GM12875 (cell line): ENCODE results near the gene TCF25.

Experiments used
- H3K4me3 ChIP-seq: one replicate; pipeline ENCODE4 v1.5.1; 2011; ENCODE audit warnings: low read depth, low read length, control low read depth
- TF ChIP-seq, protein P1 (sequence below): IDR thresholded peaks from 2 replicates; pipeline ENCODE4 v1.5.1; 2011; ENCODE audit warnings: low read depth, mild to moderate bottlenecking, control low read depth, inconsistent platforms, low read length, moderate library complexity, borderline replicate concordance; ENCODE audit not compliant: insufficient read depth

TCF25 gene

DNA sequence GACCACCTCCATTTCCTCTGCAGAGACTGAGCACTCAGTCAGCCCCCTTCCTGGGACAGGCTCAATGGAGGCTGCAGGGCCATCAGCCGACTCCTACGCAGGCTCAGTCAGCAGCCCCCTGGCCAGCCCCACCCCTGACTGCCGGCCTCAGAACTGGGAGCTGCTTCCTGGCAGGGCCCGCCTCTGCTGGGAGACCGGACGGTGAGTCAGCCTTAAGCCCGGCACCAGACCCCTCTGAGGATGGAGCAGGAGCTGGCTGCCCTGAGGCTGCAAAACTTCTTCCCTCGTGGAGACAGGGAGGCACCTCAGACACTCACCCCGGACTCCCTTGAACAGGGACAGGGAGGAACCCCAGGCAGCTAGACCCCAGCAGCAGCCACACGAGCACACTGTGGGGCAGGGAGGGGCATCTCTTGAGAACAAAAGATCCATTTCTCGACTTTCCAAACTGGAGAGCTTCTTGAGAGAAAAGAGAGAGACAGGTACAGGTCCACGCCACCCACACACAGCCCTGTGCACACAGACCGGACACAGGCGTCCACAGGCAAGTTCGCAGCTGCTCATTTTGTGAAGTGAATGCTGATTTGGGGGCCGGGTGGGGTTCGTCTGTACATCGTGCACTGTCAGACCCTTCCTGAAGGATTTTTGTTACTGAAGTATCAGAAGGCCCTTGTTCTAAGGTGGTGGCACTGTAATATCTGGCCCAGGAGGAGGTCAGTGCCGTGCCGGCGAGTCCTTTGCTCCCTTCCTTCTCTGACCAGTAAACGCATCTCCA lies 48.5 kb downstream of the TCF25 start:
- no peak overlapping the region for H3K4me3 ChIP-seq
- TF ChIP-seq, protein P1, sequence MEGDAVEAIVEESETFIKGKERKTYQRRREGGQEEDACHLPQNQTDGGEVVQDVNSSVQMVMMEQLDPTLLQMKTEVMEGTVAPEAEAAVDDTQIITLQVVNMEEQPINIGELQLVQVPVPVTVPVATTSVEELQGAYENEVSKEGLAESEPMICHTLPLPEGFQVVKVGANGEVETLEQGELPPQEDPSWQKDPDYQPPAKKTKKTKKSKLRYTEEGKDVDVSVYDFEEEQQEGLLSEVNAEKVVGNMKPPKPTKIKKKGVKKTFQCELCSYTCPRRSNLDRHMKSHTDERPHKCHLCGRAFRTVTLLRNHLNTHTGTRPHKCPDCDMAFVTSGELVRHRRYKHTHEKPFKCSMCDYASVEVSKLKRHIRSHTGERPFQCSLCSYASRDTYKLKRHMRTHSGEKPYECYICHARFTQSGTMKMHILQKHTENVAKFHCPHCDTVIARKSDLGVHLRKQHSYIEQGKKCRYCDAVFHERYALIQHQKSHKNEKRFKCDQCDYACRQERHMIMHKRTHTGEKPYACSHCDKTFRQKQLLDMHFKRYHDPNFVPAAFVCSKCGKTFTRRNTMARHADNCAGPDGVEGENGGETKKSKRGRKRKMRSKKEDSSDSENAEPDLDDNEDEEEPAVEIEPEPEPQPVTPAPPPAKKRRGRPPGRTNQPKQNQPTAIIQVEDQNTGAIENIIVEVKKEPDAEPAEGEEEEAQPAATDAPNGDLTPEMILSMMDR: no peak

DNA sequence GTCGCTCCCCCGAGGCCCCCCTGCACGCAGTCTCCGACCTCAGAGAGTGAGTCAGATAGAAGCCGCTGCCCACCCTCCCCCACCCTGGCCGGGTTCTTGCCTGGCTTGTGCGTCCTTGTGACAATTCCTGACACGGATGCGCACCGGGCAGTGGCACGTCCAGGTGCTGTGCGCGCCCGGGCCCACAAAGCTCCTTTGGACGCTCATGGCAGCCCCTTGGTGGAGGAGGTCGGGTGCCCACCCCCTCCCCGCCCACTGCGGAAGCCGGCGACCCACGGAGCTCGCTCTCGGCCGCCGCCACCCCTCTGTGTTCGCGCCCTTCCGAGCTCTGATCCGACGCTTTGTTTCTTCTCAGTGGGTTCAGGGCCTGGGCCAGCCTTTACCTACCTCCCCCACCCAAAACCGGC lies 49.1 kb downstream of the TCF25 start:
- no peak overlapping the region for H3K4me3 ChIP-seq
- TF ChIP-seq, protein P1: no peak

DNA sequence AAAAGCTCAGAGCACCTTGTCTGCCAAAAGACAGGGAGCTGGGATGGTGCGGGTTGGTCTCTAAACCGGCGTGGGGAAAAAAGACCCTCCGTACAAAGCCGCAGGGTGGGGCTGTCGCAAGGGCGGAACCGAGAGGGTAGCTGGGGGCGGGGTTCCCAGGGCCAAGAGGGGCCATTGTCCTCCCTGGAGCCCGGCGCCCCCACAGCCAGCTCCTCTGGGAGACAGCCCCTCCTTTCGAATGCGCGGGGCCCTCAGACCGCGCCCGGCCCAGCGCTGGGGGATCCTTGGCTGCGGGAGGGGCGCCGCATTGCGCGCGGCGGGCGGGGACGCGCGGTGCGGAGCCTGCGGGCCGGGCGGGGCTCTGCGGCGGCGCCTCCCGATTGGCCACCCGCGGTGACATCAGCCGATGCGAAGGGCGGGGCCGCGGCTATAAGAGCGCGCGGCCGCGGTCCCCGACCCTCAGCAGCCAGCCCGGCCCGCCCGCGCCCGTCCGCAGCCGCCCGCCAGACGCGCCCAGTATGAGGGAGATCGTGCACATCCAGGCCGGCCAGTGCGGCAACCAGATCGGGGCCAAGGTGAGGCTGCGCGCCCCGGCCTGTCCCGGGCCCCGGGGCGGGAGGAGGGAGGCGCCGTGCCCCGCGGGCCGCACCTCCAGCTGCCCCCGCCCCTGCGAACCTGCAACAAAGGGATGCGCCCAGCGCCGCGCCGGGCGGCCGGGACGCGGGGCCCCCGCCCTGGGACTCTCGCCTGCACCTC lies 49.7 kb downstream of the TCF25 start, which contains the start of gene TUBB3:
Gene TUBB3, plus strand, starts transcription at position 459 of the 756 bp plus-strand sequence. Its CDS starts 60 bp downstream, at position 519.
- H3K4me3 ChIP-seq: peak within 1 kb of the TSS; percentile 12
- TF ChIP-seq, protein P1: no peak

DNA sequence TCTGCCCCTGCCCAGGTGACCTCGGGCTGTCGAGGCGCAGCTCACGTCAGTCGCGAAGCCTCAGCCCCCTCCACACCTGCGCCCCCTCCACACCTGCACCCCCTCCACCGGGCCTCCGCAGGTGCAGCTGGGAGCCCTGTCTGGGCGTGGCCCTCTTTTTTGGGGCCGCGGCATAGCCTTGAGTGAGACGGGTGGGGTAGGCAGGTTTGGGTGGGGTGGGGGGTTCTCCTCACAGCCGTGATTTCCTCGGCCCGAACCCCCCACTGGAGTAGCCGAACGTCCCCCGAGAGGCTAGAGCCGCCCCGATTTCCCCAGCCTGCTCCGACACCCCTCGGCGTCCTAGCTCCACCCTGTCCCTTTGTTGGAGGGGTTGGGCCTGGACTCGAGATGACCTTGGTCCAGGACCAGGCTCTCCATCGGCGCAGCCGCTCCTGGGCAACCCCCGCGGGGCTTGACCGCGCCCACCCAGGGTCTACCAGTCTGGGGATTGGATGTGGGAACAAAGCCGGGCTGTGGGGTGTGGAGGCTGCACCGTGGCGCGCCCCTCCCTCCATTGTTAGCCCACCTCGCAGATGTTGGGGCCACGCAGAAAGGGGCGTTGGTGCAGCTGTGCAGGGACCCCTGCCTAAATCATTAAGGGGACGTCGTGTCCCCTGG lies 50.4 kb downstream of the TCF25 start:
- H3K4me3 ChIP-seq: no peak overlapping the region
- TF ChIP-seq, protein P1: no peak

DNA sequence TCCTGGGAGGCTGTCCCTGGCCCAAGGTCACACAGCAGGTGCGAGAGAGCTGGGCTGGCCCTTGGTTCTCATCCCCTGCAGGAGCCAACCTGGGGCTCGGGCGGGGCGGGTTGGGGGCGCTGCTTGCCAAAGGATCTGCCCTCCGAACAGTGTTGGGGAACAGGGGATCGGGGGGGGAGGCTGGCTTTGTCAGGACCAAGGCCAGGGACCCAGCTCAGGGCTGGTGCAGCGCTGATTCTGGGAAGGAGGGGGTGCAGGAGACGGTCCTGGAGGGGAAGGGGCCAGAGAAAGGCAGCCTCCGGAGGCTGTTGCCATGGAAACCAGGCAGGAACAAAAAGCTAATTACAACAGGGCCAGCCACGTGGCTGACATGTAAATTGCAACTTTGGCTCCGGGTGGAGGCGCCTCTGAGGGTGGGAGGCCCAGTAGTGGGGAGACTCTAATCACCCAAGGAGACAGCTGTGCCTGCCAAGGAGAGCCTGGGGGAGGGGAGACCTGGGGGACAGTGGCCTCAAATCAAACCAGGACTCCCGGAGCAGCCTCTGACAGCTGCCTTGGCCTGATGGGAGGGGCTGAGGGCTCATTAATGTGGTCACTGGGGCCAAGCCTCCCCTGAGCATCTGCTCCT lies 51.0 kb downstream of the TCF25 start:
- TF ChIP-seq, protein P1: no peak
- H3K4me3 ChIP-seq: no peak overlapping the region

DNA sequence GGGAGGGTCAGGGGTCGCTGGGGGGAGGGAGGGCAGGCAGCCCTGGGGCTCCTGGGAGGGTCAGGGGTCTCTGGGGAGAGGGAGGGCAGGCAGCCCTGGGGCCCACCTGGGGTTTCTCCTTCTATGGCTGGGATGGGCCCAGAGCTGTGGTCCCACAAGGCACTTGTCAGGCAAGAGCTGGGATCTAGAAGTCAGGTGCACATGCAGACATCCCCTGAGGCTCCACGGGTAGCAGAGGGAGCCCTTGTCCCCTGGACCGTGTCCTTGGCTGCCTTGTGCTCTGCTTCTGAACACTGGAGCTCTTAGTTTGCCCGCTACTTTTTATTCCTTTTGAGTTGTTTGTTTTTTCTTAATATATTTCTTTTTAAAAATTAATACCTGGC lies 51.5 kb downstream of the TCF25 start:
- no peak overlapping the region for H3K4me3 ChIP-seq
- TF ChIP-seq, protein P1: no peak
